ENCODE measurements around the gene HLTF.

DNA sequence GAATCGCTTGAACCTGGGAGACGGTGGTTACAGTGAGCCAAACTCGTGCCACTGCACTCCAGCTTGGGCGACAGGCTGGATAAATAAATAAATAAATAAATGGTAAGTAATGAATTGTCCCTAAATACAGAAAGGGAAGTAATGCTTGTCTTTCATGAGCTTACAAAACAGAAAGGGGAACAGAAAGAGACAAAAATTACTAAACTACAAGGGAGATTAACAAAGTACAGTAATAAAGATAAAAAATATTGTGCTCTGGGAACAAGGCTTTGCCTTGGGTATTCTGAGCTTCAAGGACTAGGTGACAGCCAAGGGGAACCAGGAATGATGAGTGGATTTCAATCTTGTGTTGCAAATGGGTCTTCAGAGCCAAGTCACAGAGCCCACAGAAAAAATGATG lies 9.2 kb upstream of the HLTF start:
- TF ChIP-seq EZH2 (optimal IDR thresholded peaks at IDR 0.05; ENCODE audit: low read depth, low read length) (no peak), EZH2phosphoT487 (IDR thresholded peaks at IDR 0.05; ENCODE audit: low read length) (no peak)
- TF ChIP-seq, protein P1, sequence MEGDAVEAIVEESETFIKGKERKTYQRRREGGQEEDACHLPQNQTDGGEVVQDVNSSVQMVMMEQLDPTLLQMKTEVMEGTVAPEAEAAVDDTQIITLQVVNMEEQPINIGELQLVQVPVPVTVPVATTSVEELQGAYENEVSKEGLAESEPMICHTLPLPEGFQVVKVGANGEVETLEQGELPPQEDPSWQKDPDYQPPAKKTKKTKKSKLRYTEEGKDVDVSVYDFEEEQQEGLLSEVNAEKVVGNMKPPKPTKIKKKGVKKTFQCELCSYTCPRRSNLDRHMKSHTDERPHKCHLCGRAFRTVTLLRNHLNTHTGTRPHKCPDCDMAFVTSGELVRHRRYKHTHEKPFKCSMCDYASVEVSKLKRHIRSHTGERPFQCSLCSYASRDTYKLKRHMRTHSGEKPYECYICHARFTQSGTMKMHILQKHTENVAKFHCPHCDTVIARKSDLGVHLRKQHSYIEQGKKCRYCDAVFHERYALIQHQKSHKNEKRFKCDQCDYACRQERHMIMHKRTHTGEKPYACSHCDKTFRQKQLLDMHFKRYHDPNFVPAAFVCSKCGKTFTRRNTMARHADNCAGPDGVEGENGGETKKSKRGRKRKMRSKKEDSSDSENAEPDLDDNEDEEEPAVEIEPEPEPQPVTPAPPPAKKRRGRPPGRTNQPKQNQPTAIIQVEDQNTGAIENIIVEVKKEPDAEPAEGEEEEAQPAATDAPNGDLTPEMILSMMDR (IDR thresholded peaks at IDR 0.05; ENCODE audit: low read length), result no peak
